Measurements from ENCODE around the gene PLA2G4B. TPM values are rescaled to one million over a fixed set of nuclear protein-coding genes. Genes with fewer than 3 reads are reported as not detected.

PLA2G4B gene
- total and polyA plus RNA-seq, 2 of the 8 experiments (the other 6 are each of a cell fraction or from before 2014, with no cell fraction given), result 4.2 to 9.2 TPM

DNA sequence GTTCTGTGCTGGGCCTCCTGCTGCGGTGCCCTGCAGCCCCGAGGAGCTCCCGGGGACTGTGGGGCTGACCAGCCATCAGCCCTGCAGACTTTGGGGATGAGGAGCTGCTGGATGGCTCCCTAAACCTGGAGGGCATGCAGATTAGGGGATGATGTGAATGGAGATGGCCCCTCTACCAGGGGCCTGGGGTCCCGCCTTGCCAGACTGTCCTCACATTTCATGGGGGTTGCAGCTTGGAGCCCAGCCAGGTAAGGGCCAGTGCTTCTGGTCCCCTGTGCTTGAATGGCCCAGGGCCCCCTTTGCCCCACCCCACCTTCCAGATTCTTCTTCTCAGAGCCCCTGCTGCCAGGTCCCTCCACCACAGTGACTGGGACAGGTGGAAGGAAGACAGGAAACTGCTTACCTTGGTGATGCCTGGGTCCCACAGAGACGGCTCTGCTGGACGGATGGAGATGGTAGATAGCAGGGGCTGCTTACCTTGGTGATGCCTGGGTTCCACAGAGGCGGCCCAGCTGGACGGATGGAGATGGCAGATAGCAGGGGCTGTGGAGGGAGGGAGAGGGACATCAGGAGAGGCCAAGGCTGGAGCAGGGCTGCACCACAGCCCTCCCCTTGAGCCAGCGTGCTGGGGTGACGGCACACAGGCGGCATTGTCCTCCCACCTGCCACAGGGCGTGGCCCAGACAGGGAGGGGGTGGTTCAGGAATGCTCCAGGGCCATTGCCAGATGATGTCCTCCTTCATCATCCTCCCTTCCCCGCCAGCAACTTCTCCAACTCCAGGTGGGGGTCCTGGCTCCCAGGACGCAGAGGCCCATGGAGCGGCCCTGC lies 55.0 kb downstream of the PLA2G4B start, which contains the start of gene SPTBN5 (continued):
- TF ChIP-seq, protein P1, sequence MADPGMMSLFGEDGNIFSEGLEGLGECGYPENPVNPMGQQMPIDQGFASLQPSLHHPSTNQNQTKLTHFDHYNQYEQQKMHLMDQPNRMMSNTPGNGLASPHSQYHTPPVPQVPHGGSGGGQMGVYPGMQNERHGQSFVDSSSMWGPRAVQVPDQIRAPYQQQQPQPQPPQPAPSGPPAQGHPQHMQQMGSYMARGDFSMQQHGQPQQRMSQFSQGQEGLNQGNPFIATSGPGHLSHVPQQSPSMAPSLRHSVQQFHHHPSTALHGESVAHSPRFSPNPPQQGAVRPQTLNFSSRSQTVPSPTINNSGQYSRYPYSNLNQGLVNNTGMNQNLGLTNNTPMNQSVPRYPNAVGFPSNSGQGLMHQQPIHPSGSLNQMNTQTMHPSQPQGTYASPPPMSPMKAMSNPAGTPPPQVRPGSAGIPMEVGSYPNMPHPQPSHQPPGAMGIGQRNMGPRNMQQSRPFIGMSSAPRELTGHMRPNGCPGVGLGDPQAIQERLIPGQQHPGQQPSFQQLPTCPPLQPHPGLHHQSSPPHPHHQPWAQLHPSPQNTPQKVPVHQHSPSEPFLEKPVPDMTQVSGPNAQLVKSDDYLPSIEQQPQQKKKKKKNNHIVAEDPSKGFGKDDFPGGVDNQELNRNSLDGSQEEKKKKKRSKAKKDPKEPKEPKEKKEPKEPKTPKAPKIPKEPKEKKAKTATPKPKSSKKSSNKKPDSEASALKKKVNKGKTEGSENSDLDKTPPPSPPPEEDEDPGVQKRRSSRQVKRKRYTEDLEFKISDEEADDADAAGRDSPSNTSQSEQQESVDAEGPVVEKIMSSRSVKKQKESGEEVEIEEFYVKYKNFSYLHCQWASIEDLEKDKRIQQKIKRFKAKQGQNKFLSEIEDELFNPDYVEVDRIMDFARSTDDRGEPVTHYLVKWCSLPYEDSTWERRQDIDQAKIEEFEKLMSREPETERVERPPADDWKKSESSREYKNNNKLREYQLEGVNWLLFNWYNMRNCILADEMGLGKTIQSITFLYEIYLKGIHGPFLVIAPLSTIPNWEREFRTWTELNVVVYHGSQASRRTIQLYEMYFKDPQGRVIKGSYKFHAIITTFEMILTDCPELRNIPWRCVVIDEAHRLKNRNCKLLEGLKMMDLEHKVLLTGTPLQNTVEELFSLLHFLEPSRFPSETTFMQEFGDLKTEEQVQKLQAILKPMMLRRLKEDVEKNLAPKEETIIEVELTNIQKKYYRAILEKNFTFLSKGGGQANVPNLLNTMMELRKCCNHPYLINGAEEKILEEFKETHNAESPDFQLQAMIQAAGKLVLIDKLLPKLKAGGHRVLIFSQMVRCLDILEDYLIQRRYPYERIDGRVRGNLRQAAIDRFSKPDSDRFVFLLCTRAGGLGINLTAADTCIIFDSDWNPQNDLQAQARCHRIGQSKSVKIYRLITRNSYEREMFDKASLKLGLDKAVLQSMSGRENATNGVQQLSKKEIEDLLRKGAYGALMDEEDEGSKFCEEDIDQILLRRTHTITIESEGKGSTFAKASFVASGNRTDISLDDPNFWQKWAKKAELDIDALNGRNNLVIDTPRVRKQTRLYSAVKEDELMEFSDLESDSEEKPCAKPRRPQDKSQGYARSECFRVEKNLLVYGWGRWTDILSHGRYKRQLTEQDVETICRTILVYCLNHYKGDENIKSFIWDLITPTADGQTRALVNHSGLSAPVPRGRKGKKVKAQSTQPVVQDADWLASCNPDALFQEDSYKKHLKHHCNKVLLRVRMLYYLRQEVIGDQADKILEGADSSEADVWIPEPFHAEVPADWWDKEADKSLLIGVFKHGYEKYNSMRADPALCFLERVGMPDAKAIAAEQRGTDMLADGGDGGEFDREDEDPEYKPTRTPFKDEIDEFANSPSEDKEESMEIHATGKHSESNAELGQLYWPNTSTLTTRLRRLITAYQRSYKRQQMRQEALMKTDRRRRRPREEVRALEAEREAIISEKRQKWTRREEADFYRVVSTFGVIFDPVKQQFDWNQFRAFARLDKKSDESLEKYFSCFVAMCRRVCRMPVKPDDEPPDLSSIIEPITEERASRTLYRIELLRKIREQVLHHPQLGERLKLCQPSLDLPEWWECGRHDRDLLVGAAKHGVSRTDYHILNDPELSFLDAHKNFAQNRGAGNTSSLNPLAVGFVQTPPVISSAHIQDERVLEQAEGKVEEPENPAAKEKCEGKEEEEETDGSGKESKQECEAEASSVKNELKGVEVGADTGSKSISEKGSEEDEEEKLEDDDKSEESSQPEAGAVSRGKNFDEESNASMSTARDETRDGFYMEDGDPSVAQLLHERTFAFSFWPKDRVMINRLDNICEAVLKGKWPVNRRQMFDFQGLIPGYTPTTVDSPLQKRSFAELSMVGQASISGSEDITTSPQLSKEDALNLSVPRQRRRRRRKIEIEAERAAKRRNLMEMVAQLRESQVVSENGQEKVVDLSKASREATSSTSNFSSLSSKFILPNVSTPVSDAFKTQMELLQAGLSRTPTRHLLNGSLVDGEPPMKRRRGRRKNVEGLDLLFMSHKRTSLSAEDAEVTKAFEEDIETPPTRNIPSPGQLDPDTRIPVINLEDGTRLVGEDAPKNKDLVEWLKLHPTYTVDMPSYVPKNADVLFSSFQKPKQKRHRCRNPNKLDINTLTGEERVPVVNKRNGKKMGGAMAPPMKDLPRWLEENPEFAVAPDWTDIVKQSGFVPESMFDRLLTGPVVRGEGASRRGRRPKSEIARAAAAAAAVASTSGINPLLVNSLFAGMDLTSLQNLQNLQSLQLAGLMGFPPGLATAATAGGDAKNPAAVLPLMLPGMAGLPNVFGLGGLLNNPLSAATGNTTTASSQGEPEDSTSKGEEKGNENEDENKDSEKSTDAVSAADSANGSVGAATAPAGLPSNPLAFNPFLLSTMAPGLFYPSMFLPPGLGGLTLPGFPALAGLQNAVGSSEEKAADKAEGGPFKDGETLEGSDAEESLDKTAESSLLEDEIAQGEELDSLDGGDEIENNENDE (IDR thresholded peaks at IDR 0.05; ENCODE audit: insufficient replicate concordance, low read length), result no peak
- no peak for TF ChIP-seq RFX5 (IDR thresholded peaks at IDR 0.05; ENCODE audit: borderline replicate concordance, low read depth, low read length)
- TF ChIP-seq NRF1 (IDR thresholded peaks at IDR 0.05; ENCODE audit: low read depth, low read length), result no peak
- no peak for TF ChIP-seq JUND (IDR thresholded peaks at IDR 0.05; ENCODE audit: low read length)
- no peak for TF ChIP-seq GTF2F1 (IDR thresholded peaks at IDR 0.05; ENCODE audit: borderline replicate concordance, low read depth, low read length)
- no peak for TF ChIP-seq CEBPB (IDR thresholded peaks at IDR 0.05; ENCODE audit: low read depth, low read length)
